OCI-LY1 (cell line): ENCODE results near the gene TANC1.

Experiments used
- H2AFZ ChIP-seq: fragments of 200-600 bp; sonication (generic), shearing (Covaris generic); 2 replicates; pipeline ENCODE4 v1.6.0; 2014; ENCODE audit warnings: antibody characterized with exemption, mild to moderate bottlenecking, low read length
- H3F3A ChIP-seq: fragments of 200-600 bp; sonication (generic), shearing (Covaris generic); 2 replicates; pipeline ENCODE4 v1.6.0; 2014; ENCODE audit warnings: mild to moderate bottlenecking, antibody characterized with exemption, low read length, moderate library complexity; ENCODE audit not compliant: insufficient read depth
- H3K27ac ChIP-seq: fragments of 200-600 bp; sonication (generic); 2 replicates; pipeline ENCODE4 v1.5.1; 2014; ENCODE audit warnings: low read length, mixed run types, mild to moderate bottlenecking, low read depth; ENCODE audit not compliant: poor library complexity, severe bottlenecking
- H3K27me3 ChIP-seq: fragments of 200-600 bp; sonication (generic); 2 replicates; pipeline ENCODE4 v1.6.0; 2014; ENCODE audit warnings: antibody characterized with exemption, mild to moderate bottlenecking, low read length, moderate library complexity; ENCODE audit not compliant: insufficient read depth
- H3K36me3 ChIP-seq: fragments of 200-600 bp; sonication (generic); 2 replicates; pipeline ENCODE4 v1.6.1; 2014; ENCODE audit warnings: mild to moderate bottlenecking, antibody characterized with exemption, low read length, moderate library complexity, mixed read lengths; ENCODE audit not compliant: insufficient read depth
- H3K4me1 ChIP-seq: fragments of 200-600 bp; sonication (generic); 2 replicates; pipeline ENCODE4 v1.5.1; 2014; ENCODE audit warnings: mild to moderate bottlenecking, low read length, moderate library complexity; ENCODE audit not compliant: insufficient read depth, severe bottlenecking
- H3K4me2 ChIP-seq: fragments of 200-600 bp; sonication (generic), shearing (Covaris generic); 2 replicates; pipeline ENCODE4 v1.6.1; 2014; ENCODE audit warnings: low read length
- H3K4me3 ChIP-seq: fragments of 200-600 bp; sonication (generic); 2 replicates; pipeline ENCODE4 v1.5.1; 2014; ENCODE audit warnings: low read length, low read depth, mild to moderate bottlenecking, mixed read lengths; ENCODE audit not compliant: poor library complexity, severe bottlenecking
- H3K79me2 ChIP-seq: fragments of 200-600 bp; shearing (Covaris generic); 2 replicates; pipeline ENCODE4 v1.6.1; 2016; ENCODE audit warnings: mixed run types, low read length, mixed read lengths; ENCODE audit not compliant: insufficient read depth
- H3K9ac ChIP-seq: fragments of 200-600 bp; sonication (generic), shearing (Covaris generic); 2 replicates; pipeline ENCODE4 v1.6.1; 2014; ENCODE audit warnings: mild to moderate bottlenecking, low read length, mixed read lengths
- H3K9me2 ChIP-seq: fragments of 200-600 bp; sonication (generic), shearing (Covaris generic); 2 replicates; pipeline ENCODE4 v1.6.1; 2014; ENCODE audit warnings: low read depth, mild to moderate bottlenecking, low read length, mixed read lengths
- H3K9me3 ChIP-seq: fragments of 200-600 bp; shearing (Covaris generic); 2 replicates; pipeline ENCODE4 v1.6.1; 2014; ENCODE audit warnings: low read length, mixed read lengths
- H4K20me1 ChIP-seq: fragments of 200-600 bp; sonication (generic), shearing (Covaris generic); 2 replicates; pipeline ENCODE4 v1.6.0; 2016; ENCODE audit warnings: mild to moderate bottlenecking, low read length; ENCODE audit not compliant: insufficient read depth
- EZH2 ChIP-seq: fragments of 200-600 bp; sonication (generic), shearing (Covaris generic); IDR thresholded peaks from 2 replicates; pipeline ENCODE4 v1.8.0; 2017; ENCODE audit warnings: borderline replicate concordance, mixed run types, mild to moderate bottlenecking, antibody characterized with exemption, low read length, moderate library complexity, mixed read lengths
- TF ChIP-seq, protein P1 (sequence below): fragments of 200-600 bp; sonication (generic), shearing (Covaris generic); IDR thresholded peaks from 2 replicates; pipeline ENCODE4 v1.5.1; 2017; ENCODE audit warnings: mild to moderate bottlenecking, antibody characterized with exemption, low read length, moderate library complexity, mixed read lengths

The TANC1 gene

DNA sequence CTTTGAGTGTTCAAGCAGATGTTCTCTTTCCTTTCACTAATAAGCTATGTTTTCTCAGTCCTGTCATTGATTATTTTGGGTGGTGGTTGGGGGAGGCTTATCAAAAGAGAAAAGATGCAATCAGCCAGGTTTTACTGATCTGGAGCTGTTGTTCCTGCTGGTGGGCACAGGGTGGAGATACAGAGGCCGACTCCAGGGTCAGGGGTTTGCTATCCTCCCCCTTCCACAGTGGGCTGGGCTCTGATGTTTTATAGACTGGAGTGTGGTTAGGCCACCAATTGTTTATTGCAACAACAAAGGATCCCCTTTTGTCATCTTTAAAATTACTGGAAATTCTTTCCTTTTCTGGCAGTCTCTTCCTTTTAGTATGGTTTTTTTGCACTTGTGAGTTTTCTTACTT lies 120.5 kb downstream of the TANC1 start:
- Histone ChIP-seq H3K79me2 (no peaks in the 10 kb centered on the region), H3K4me2 (no peak overlapping the region)

DNA sequence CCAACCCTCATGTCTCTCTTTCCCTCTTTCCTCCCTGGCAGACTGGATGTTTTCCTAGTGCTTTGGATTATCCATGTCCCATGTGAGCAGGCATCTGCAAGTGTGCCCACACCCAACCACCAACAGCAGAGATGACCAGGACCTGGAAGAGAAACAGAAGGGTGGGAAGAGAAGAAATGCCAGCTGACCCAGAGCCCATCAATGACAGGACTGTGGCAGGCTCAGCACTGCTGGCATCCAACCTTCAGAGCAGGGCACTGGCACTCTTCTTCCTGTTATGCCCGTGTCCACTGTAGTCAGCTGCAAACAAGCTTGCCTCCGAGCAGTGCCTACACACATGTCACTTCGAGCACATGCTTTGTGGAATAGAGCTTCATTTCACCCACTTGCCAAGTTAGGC lies 121.1 kb downstream of the TANC1 start:
- H3K9me2 ChIP-seq = no peaks in the 10 kb centered on the region
- TF ChIP-seq, protein P1, sequence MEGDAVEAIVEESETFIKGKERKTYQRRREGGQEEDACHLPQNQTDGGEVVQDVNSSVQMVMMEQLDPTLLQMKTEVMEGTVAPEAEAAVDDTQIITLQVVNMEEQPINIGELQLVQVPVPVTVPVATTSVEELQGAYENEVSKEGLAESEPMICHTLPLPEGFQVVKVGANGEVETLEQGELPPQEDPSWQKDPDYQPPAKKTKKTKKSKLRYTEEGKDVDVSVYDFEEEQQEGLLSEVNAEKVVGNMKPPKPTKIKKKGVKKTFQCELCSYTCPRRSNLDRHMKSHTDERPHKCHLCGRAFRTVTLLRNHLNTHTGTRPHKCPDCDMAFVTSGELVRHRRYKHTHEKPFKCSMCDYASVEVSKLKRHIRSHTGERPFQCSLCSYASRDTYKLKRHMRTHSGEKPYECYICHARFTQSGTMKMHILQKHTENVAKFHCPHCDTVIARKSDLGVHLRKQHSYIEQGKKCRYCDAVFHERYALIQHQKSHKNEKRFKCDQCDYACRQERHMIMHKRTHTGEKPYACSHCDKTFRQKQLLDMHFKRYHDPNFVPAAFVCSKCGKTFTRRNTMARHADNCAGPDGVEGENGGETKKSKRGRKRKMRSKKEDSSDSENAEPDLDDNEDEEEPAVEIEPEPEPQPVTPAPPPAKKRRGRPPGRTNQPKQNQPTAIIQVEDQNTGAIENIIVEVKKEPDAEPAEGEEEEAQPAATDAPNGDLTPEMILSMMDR = no peak
- TF ChIP-seq EZH2 = no peak
- no peak overlapping the region for H3K4me3 ChIP-seq
- no peak overlapping the region for H3K9ac ChIP-seq
- H3K4me2 ChIP-seq = no peak overlapping the region
- peak overlapping the region; percentile 34 for H3K27ac ChIP-seq
- no peaks in the 10 kb centered on the region for H3K27me3 ChIP-seq
- H3F3A ChIP-seq = no peaks in the 10 kb centered on the region
- no peaks in the 10 kb centered on the region for H3K79me2 ChIP-seq
- no peaks in the 10 kb centered on the region for H4K20me1 ChIP-seq
- no peaks in the 10 kb centered on the region for H3K9me3 ChIP-seq
- H3K4me1 ChIP-seq = peaks cover 57% of the 10 kb centered on the region
- H2AFZ ChIP-seq = no peak overlapping the region
- H3K36me3 ChIP-seq = no peaks in the 10 kb centered on the region

More for the DNA sequence above, 120.5 kb downstream of the TANC1 start:
- no peak overlapping the region for H3K4me3 ChIP-seq
- no peaks in the 10 kb centered on the region for H3K9me3 ChIP-seq
- H3K36me3 ChIP-seq = no peaks in the 10 kb centered on the region
- no peaks in the 10 kb centered on the region for H4K20me1 ChIP-seq
- no peak overlapping the region for H3K9ac ChIP-seq
- no peaks in the 10 kb centered on the region for H3K9me2 ChIP-seq
- peak overlapping the region; percentile 34 for H3K27ac ChIP-seq
- no peaks in the 10 kb centered on the region for H3F3A ChIP-seq
- H3K27me3 ChIP-seq = no peaks in the 10 kb centered on the region
- H3K4me1 ChIP-seq = peaks cover 51% of the 10 kb centered on the region
- no peak overlapping the region for H2AFZ ChIP-seq
- TF ChIP-seq EZH2 = no peak
- TF ChIP-seq, protein P1 = no peak

DNA sequence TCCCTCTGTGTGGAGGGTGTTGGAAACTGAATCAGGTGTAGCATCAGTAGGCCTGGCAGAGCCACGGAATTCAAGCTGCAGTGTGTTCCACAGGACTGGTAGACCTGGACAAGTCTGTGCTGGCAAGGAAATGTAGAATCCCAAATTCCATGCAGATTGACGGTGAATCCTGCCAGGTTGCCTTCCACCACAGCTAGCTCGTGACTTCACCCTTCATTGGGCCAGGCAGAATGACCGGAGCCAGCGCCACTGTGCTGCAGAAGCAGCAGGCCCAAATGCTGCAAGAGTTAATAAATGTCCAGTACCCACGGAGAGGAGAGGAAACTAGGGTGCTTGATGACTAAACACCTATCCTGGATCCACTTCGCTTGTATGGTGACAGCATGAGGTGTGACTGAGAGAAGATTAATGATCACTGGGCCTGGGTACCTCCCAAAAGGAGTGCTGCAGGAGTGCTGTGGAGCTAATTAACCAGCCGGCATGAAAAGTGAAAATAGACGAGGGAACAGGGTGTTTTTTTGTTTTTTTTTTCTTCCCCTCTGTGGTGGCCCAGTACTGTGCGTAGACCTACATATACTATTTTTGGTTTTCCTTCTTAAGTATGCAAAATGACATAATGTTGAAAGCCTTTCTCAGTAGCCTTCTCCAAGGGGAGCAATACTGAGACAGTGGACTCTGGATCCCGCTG lies 122.2 kb downstream of the TANC1 start:
- Histone ChIP-seq H3K36me3 (no peaks in the 10 kb centered on the region), H3K79me2 (no peaks in the 10 kb centered on the region), H2AFZ (no peak overlapping the region), H3K9me3 (no peaks in the 10 kb centered on the region), H3K4me1 (peaks cover 60% of the 10 kb centered on the region), H3K9ac (peak overlapping the region; percentile 47; the same call in 1 of the 2 replicates), H3K9me2 (no peaks in the 10 kb centered on the region), H4K20me1 (no peaks in the 10 kb centered on the region), H3K4me3 (peak overlapping the region; percentile 10), H3K4me2 (peak overlapping the region; percentile 49), H3K27me3 (no peaks in the 10 kb centered on the region), H3F3A (no peaks in the 10 kb centered on the region), H3K27ac (peak overlapping the region; percentile 86)
- TF ChIP-seq EZH2 = no peak
- TF ChIP-seq, protein P1 = no peak
